ENCODE results near the gene TCF7.

Gene TCF7

GRCh38 chr5:134075102-134075501 is 39.4 kb upstream of the TCF7 start:
- DNase-seq (ENCODE audit: low read depth) = no peak
- H3K4me3 ChIP-seq (ENCODE audit: low read depth, low read length) = no peak overlapping the region
- TF ChIP-seq CTCF (IDR thresholded peaks at IDR 0.05; ENCODE audit: control insufficient read depth, extremely low read depth, insufficient read depth) = no peak

DNA sequence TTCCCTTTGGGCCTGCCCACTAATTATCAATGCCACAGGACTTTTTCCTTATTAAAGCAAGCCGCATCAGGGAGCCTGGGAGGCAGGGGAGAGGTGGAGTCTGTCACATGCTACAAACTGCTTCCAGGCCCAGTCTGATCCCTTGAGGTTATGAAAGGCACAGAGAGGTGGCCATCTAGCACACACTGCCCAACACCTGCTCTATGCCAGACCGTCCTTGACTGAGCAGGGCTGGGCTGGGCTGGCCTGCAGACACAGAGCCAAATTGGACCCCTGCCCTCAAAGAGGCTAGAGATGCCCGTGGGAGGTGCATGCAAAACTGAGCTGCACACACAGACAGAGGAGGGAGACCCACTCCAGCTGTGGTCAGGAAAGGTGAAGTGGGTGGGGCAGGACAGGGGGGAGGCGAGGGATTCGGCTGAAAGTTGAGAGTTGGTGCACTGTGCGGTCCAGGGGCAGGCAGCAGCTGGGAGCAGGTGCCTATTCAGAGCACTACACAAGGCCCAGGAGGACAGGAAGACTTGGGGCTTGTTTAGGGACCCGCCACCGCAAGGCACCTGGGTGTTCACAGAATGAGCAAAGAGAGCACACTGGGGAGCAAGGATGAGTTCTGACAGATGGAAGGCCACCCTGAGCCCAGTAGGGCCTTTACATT is 36.4 kb upstream of the TCF7 start:
- H3K4me3 ChIP-seq (ENCODE audit: low read depth, low read length) = no peak overlapping the region

DNA sequence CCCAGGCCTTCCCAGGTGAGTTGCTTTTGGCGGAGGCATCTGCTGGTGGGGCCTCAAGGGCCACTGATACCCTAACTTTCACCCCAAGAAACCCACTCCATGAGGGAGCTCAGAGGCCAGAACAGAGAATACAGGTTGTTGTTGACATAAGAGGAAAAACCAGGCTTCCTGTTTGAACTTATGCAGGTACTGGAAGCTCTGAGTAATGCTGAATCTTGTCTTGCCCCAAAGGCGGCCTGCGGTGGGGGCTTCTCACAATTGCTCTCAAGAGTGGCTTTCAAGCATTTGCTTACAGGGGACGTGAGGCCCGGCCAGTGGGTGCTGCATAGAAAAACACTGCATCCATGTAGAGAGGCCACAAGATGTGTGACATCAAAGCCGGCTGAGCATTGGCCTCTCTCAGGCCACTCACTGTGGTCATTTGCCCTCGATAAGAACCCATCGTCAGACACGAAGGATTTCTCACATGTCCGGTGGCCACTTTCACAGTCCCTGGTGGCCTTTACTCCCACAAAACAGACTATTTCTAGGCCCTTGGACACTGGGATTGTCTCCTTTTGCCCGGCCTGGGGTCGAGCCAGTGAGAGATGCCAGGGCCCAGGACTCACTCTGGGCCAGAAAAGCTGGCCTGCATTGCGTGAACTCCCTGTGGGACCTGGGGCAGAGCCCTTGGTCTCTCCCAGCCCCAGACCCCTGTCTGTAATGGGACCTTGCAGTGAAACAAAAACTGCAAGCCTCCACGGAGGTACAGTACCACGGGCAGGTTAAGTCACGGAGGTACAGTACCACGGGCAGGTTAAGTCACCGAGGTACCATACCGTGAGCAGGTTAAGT is 34.5 kb upstream of the TCF7 start:
- no peak for TF ChIP-seq CTCF (IDR thresholded peaks at IDR 0.05; ENCODE audit: control insufficient read depth, extremely low read depth, insufficient read depth)
- H3K4me3 ChIP-seq (ENCODE audit: low read depth, low read length) = no peak overlapping the region
- DNase-seq (ENCODE audit: low read depth) = no peak

More for the DNA sequence above, 36.4 kb upstream of the TCF7 start:
- DNase-seq (ENCODE audit: low read depth) = no peak
- TF ChIP-seq CTCF (IDR thresholded peaks at IDR 0.05; ENCODE audit: control insufficient read depth, extremely low read depth, insufficient read depth) = no peak

GRCh38 chr5:134082264-134082992 is 32.1 kb upstream of the TCF7 start:
- no peak for TF ChIP-seq CTCF (IDR thresholded peaks at IDR 0.05; ENCODE audit: control insufficient read depth, extremely low read depth, insufficient read depth)
- H3K4me3 ChIP-seq (ENCODE audit: low read depth, low read length) = no peak overlapping the region
- DNase-seq (ENCODE audit: low read depth) = no peak

DNA sequence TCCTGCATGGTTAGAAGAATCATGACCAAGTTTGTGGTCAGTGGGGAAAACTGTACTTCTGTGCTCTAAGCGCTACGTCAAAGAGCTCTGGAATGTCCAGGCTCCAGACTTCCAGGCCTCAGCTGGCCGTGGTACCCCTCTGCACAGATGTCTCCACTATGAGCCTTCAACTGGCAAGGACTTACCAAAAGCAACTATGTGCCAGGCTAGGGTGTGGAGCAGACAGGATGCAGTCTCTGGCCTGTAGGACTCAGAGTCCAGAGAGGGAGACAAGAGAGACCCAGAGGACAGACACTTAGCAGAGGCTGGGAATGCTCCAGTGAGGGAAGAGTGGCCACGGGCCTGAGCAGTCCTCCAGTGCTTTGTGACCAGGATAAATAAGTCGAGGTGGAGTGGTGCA is 31.0 kb upstream of the TCF7 start:
- no peak overlapping the region for H3K4me3 ChIP-seq (ENCODE audit: low read depth, low read length)
- TF ChIP-seq CTCF (IDR thresholded peaks at IDR 0.05; ENCODE audit: control insufficient read depth, extremely low read depth, insufficient read depth) = no peak
- no peak for DNase-seq (ENCODE audit: low read depth)

DNA sequence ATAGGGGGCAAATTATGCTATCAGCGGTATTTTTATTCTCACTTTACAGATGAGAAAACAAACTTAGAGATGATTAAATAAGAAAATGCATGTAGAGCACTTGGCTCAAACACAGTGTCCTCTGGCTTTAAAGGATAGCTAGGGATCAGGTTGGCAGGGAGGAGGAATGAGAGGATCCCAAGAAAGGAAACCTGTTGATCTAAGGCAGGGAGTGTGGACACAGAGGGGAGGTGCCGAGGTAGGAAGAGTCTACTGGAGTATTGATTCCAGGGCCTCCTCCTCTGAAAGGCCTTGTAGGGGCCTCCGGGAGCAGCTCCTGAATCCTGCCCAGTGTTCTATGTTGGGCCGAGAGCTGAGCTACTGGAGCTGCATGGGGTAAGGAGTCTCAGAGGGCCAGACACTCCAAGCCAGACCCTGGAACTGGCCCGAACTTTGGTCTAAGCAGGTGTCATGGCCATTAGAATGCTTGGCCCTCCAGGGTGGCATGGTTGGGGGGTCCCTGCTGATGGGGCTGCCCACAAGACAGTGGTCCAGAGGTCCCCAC is 30.4 kb upstream of the TCF7 start:
- TF ChIP-seq CTCF (IDR thresholded peaks at IDR 0.05; ENCODE audit: control insufficient read depth, extremely low read depth, insufficient read depth) = no peak
- DNase-seq (ENCODE audit: low read depth) = no peak

More for the DNA sequence above, 30.4 kb upstream of the TCF7 start:
- no peak overlapping the region for H3K4me3 ChIP-seq (ENCODE audit: low read depth, low read length)
